Hippocampal formation (tissue), 2 donors: ENCODE data around the gene PRAMEF1.
"Not testable (repeated sequence)": the region's sequence is repeated elsewhere in the genome, so short reads cannot be mapped to it uniquely, and the experiment has no call there.

ENCODE experiments used
- DNase-seq, 2 donors: peaks; one replicate each; lab custom pipeline; 2025; lab: John Stamatoyannopoulos, UW

The PRAMEF1 gene, protein sequence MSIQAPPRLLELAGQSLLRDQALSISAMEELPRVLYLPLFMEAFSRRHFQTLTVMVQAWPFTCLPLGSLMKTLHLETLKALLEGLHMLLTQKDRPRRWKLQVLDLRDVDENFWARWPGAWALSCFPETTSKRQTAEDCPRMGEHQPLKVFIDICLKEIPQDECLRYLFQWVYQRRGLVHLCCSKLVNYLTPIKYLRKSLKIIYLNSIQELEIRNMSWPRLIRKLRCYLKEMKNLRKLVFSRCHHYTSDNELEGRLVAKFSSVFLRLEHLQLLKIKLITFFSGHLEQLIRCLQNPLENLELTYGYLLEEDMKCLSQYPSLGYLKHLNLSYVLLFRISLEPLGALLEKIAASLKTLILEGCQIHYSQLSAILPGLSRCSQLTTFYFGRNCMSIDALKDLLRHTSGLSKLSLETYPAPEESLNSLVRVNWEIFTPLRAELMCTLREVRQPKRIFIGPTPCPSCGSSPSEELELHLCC

GRCh38 chr1:12791097-12791496 lies at the start of gene PRAMEF1:
PRAMEF1 (plus strand) TSS chr1:12791397; CDS start chr1:12793228, 1,831 bp downstream.
- DNase-seq, result not testable (repeated sequence)

DNA sequence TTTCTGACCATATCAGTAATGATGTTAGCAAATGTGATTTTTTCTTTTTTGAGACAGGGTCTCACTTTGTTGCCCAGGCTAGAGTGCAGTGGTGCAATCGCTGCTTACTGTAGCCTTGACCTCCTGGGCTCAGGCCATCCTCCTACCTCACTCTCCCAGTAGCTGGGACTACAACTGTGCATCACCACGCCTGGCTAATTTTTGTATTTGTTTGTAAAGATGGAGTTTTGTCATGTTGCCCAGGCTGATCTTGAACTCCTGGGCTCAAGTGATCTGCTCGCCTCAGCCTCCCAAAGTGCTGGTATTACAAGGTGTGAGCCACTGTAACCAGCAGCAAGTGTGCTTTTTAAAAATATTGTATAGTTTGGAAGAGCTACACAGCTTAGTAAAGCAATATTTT lies 49.3 kb upstream of the PRAMEF1 start:
- DNase-seq, result no peak

DNA sequence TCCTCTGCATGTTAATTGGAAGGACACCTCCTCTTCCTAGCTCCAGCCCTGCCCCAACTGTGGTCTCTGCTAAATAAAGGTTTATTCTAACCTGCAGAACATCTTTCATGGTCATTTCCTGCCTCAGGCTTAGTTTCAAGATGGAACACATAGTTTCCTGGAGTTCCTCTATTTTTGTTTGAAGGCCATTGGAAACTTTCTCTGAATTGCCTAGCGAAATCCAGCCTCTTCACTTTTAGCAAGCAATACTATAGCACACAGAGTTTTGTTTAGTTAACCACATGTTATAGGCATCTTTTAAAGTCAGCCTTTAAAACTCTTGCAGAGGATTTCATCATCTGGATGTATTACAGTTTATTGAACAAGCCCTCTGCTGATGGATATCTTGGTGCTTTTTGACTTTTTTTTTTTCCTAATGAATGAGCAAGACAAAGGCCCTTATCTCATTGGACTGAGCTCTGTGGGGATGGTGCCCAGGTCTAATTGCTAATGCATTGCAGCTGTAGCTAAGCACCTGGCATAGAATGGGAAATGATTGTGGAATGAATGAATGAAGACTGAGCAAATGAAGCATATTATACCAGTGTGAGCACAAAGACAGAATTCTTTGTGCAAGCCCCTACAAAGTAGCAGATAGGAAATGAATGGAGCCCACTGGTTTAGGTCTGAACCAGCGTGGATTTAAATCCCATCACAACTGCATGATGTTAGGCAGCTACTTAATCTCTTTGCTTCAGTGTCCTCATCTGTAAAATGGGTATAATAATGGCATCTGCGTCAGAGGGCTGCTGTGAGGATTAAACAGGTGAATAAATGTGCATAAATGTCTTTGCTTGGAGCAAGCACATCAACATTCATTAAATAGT lies 45.8 kb upstream of the PRAMEF1 start:
- DNase-seq, result no peak

- DNase-seq, result no peak
Observed at GRCh38 chr1:12745992-12746323, 45.2 kb upstream of the PRAMEF1 start, which contains the start of gene CFAP107. CFAP107 (plus strand) TSS chr1:12746200; CDS start chr1:12746431, 231 bp downstream.

DNA sequence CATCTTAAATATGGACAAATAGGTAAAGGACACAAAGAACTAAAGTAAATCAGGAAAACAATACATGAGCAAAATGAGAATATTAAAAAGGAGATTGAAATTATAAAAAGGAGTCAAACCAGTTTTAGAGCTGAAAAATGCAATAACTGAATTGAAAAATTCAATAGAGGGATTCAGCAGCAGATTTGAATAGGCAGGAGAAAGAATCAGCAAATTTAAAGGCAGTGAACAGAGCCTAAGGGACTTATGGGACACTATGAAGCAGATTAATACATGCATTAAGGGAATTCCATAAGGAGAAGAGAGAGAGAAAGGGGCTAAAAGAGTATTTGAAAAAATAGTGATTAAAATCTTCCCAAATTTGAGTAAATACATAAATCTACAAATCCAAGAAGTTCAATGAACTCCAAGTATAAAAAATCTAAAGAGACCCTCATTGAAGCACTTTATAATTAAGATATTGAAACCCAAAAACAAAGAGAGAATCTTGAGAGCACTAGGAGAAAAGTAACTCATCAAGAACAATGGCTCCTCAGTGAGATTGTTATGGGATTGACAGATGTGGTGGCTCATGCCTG lies 42.3 kb upstream of the PRAMEF1 start:
- no peak for DNase-seq

GRCh38 chr1:12754738-12755137 lies 36.5 kb upstream of the PRAMEF1 start:
- no peak for DNase-seq

DNA sequence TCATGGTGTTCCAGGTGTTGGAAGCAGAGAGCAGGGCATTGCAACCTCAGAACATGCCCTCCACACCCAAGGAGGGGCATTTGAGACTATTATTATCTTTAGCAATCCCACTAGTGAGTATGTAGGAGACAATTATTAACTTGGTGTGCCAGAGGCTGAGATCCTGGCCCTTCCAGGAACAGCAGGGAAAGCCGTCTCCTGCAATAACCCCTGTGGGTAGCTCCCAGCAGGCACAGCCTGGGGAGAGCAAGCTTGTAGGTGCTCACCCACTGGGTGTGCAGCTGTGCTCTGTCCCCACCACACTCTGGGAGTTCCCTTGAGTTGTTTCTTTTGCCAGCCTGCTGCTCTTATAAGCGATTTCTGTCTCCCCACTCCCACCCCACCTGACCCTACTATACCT lies 34.9 kb upstream of the PRAMEF1 start:
- DNase-seq, result no peak

DNA sequence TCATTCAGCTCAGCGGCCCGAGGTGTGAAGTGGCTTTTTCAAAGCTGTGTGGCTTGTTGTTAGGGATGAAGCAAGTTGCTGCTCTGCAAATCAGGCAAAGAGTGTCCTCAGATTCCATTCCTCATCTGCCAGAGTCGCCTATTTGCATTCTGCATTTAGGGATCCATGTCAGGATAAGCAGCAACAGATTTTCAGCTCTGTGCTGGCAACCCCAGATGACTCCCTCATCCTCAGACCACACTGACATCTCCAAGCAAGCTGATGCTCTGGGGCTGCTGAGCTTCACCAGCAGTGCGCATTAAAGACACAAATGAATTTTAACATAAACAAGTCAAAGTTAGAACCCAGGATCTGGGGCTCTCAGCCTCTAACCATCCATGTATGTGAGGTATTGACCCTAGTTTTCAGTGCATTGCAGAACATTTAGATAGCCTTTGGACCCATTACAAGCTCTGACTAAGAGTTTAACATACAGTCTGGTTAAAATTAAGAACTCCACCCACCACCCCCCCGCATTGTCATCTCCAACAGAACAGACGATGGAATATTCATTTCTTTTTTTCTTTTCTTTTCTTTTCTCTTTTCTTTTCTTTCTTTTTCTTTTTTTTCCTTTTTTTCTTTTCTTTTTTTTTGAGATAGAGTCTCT lies 34.3 kb upstream of the PRAMEF1 start:
- DNase-seq, result no peak

DNA sequence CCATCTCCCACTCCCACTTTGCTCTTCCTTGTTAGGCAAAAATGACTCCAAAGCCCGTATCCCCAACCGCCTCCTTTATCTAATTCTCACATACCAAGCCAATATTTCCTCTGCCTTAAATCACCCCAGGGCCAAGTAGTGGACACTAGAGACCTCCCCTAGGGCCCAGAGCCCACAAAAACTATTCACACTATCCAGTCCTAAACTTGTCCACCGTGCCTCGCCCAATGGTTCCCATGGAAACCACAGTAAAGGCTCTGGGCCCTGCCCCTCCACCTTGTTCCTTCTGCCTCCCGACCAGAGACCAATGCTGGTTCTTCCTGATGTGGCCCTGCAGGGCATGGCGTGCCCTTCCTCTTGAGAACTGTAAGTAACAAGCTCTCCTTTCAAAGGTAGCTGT lies 33.4 kb upstream of the PRAMEF1 start:
- no peak for DNase-seq

GRCh38 chr1:12760256-12760795 lies 30.9 kb upstream of the PRAMEF1 start:
- no peak for DNase-seq

GRCh38 chr1:12761781-12762180 lies 29.4 kb upstream of the PRAMEF1 start:
- DNase-seq, result no peak

- no peak for DNase-seq
Observed at GRCh38 chr1:12762766-12763165, 28.4 kb upstream of the PRAMEF1 start.

GRCh38 chr1:12763479-12763878 lies 27.7 kb upstream of the PRAMEF1 start:
- no peak for DNase-seq

DNA sequence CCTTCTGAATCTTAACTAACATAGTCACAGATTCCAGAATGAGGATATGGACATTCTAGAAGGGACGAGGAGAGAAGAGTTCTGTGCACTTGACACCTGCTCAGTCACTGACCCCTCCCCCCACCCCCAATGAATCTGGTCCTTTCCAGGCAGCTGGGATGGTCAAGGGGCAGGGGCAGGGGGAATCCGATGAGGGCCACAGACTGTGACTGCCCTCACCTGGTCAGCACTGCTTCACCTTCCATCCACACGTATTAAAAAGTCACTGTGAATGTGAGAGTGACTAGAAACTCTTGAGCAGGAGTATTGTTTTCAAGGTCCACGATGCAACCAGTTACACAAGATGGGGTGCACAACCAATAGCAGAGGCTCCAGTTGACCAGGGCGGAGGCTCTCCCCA lies 27.2 kb upstream of the PRAMEF1 start:
- no peak for DNase-seq

GRCh38 chr1:12769031-12769430 lies 22.2 kb upstream of the PRAMEF1 start:
- no peak for DNase-seq

GRCh38 chr1:12769976-12770505 lies 21.2 kb upstream of the PRAMEF1 start:
- DNase-seq, result no peak

- no peak for DNase-seq
Observed at GRCh38 chr1:12770620-12771019, 20.6 kb upstream of the PRAMEF1 start.

DNA sequence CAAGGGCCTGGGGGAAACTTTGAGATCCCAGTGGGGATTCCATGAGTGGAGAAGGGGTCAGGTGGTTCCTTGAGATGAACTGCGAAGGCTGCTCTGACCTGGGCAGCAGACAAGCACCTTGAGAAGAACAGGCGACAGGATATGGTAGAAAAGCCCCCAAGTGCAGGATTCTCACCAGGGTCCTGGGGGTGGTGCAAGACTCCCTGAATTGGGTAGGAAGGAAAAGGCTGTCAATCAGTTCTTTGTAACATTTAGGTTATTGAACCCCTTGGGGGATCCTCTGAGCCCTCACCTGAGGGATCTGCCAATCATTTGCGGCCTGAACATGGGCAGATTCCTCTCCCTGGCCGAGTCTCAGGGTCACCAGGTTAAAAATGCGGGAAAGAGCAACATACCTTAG lies 20.0 kb upstream of the PRAMEF1 start:
- DNase-seq, result no peak

GRCh38 chr1:12772520-12772919 lies 18.7 kb upstream of the PRAMEF1 start:
- DNase-seq, result no peak

GRCh38 chr1:12773438-12773837 lies 17.8 kb upstream of the PRAMEF1 start, which contains the start of gene PRAMEF12:
PRAMEF12 (plus strand) TSS chr1:12773738; CDS start chr1:12774868, 1,130 bp downstream.
- no peak for DNase-seq

GRCh38 chr1:12774801-12775345 lies 16.3 kb upstream of the PRAMEF1 start:
- no peak for DNase-seq
